Progenitor cell of endocrine pancreas (in vitro differentiated cells): ENCODE data around the gene NRG2. TPM values are rescaled to one million over a fixed set of nuclear protein-coding genes. Genes with fewer than 3 reads are reported as not detected.

Source experiments
- DNase-seq: peaks from one replicate; pipeline ENCODE4 v3.0.0; 2021; ENCODE audit warnings: low spot score; ENCODE audit not compliant: unreplicated experiment
- H3K27ac Mint-ChIP-seq: 2 replicates; pipeline ENCODE4 v1.8.0; 2021; ENCODE audit warnings: mild to moderate bottlenecking, moderate library complexity, mixed read lengths
- H3K27me3 Mint-ChIP-seq: 2 replicates; pipeline ENCODE4 v1.8.0; 2021; ENCODE audit warnings: mixed read lengths
- H3K36me3 Mint-ChIP-seq: 2 replicates; pipeline ENCODE4 v1.8.0; 2022; ENCODE audit warnings: mixed read lengths; ENCODE audit not compliant: insufficient read depth
- H3K4me1 Mint-ChIP-seq: 2 replicates; pipeline ENCODE4 v1.8.0; 2021; ENCODE audit warnings: low read depth, mixed read lengths
- H3K4me3 Mint-ChIP-seq: 2 replicates; pipeline ENCODE4 v1.8.0; 2021; ENCODE audit warnings: low read depth, mild to moderate bottlenecking, moderate library complexity, mixed read lengths
- H3K9me3 Mint-ChIP-seq: 2 replicates; pipeline ENCODE4 v1.8.0; 2021; ENCODE audit warnings: low read depth, mixed read lengths
- CTCF ChIP-seq: fragments of 200-600 bp; sonication (generic); IDR thresholded peaks from one replicate; pipeline ENCODE4 v1.5.0; 2021; ENCODE audit warnings: antibody characterized with exemption, mild to moderate bottlenecking; ENCODE audit not compliant: unreplicated experiment
- total RNA-seq: library from RNA; stranded (reverse); gene quantifications from 2 replicates; pipeline ENCODE4 v1.2.1, GENCODE V29; 2021

The NRG2 gene
- total RNA-seq, 1 donor from 2014 or later, result 5.5 TPM

GRCh38 chr5:139896718-139897117, 146.4 kb downstream of the NRG2 start:
- DNase-seq, result no peak
- Mint-ChIP-seq H3K27me3 (peaks cover 46% of the 10 kb centered on the region), H3K9me3 (no peaks in the 10 kb centered on the region), H3K27ac (no peak overlapping the region), H3K4me1 (no peaks in the 10 kb centered on the region), H3K36me3 (no peaks in the 10 kb centered on the region), H3K4me3 (no peak overlapping the region)
- TF ChIP-seq CTCF, result no peak

- peak overlapping the region; percentile 49 for H3K27ac Mint-ChIP-seq
- TF ChIP-seq CTCF, result no peak
- no peak overlapping the region for H3K4me3 Mint-ChIP-seq
- no peak for DNase-seq
- no peaks in the 10 kb centered on the region for H3K4me1 Mint-ChIP-seq
- H3K27me3 Mint-ChIP-seq, result peaks cover 35% of the 10 kb centered on the region
- H3K36me3 Mint-ChIP-seq, result no peaks in the 10 kb centered on the region
- H3K9me3 Mint-ChIP-seq, result no peaks in the 10 kb centered on the region
Measured at GRCh38 chr5:139895647-139896046, 147.5 kb downstream of the NRG2 start.

- Mint-ChIP-seq H3K27me3 (peaks cover 32% of the 10 kb centered on the region), H3K9me3 (no peaks in the 10 kb centered on the region), H3K4me3 (no peak overlapping the region), H3K27ac (no peak overlapping the region), H3K36me3 (no peaks in the 10 kb centered on the region), H3K4me1 (no peaks in the 10 kb centered on the region)
- no peak for DNase-seq
- TF ChIP-seq CTCF, result no peak
Measured at GRCh38 chr5:139895046-139895445, 148.1 kb downstream of the NRG2 start.

- no peaks in the 10 kb centered on the region for H3K36me3 Mint-ChIP-seq
- no peaks in the 10 kb centered on the region for H3K4me1 Mint-ChIP-seq
- H3K4me3 Mint-ChIP-seq, result no peak overlapping the region
- TF ChIP-seq CTCF, result no peak
- no peaks in the 10 kb centered on the region for H3K9me3 Mint-ChIP-seq
- no peak overlapping the region for H3K27ac Mint-ChIP-seq
- no peak for DNase-seq
- peaks cover 23% of the 10 kb centered on the region for H3K27me3 Mint-ChIP-seq
Measured at GRCh38 chr5:139893873-139894272, 149.2 kb downstream of the NRG2 start.

GRCh38 chr5:139889410-139889809, 153.7 kb downstream of the NRG2 start:
- H3K36me3 Mint-ChIP-seq, result peaks cover 1% of the 10 kb centered on the region
- no peak overlapping the region for H3K4me3 Mint-ChIP-seq
- DNase-seq, result no peak
- H3K27ac Mint-ChIP-seq, result no peak overlapping the region
- no peaks in the 10 kb centered on the region for H3K4me1 Mint-ChIP-seq
- no peaks in the 10 kb centered on the region for H3K9me3 Mint-ChIP-seq
- H3K27me3 Mint-ChIP-seq, result peaks cover 2% of the 10 kb centered on the region
- no peak for TF ChIP-seq CTCF
